SU-DHL-6 (cell line): ENCODE results near the gene VMO1.

ENCODE experiments used
- CTCF ChIP-seq: fragments of 200-600 bp; sonication (generic); IDR thresholded peaks from one replicate; pipeline ENCODE4 v1.5.1; 2017; ENCODE audit warnings: antibody characterized with exemption, mild to moderate bottlenecking, low read length, moderate library complexity; ENCODE audit not compliant: insufficient read depth, poor library complexity, severe bottlenecking
- EZH2phosphoT487 ChIP-seq: fragments of 200-600 bp; sonication (generic), shearing (Covaris generic); conservative IDR thresholded peaks from 2 replicates; pipeline ENCODE4 v1.6.1; 2018; ENCODE audit warnings: mild to moderate bottlenecking, antibody characterized with exemption, low read length, moderate library complexity, mixed read lengths

GRCh38 chr17:4780325-4780955 is 5.7 kb downstream of the VMO1 start:
- TF ChIP-seq CTCF, result no peak
- no peak for TF ChIP-seq EZH2phosphoT487
